GM19240 (cell line): ENCODE results near the gene KCND2.

Experiments used
- DNase-seq: peaks from one replicate; pipeline ENCODE4 v3.0.0; 2011; ENCODE audit warnings: low spot score; ENCODE audit not compliant: insufficient read length

The KCND2 gene

DNA sequence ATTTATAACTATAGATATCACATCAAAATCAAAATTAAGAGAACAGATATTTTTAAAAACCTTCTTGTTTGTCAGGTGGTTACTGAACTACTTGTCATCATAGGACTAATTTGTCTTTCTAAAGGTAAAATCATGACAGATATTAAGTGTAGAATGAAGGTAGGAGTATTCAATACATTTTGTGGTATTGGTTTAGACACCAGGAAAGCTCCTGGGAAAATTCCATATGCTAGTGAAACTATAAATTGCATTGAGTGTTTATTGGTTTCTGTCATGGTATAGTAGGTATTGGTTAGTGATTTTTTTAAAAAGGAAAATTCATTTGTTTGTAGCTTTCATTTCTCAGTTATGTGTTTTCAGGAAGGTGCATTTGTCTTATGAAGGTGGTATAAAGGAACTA, 132.7 kb downstream of the KCND2 start:
- no peak for DNase-seq

DNA sequence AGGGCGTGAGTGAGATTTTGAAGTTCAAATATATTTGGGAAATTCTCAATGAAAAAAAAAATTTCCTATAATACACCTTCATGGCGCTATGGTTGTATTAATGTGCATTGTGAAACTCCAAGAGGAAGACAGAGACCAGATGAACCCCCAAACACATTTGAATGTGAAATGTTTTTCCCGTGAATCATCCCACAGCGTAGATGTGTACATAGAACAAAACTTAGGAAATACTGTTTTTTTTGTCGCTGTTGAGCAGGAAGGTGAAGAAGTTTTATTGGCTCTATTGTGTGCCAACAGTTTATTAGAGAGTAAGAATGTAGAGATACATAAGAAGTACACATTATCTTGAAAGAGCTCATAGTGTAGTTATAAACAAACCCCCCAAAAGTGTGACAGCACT, 134.0 kb downstream of the KCND2 start:
- DNase-seq: no peak

DNA sequence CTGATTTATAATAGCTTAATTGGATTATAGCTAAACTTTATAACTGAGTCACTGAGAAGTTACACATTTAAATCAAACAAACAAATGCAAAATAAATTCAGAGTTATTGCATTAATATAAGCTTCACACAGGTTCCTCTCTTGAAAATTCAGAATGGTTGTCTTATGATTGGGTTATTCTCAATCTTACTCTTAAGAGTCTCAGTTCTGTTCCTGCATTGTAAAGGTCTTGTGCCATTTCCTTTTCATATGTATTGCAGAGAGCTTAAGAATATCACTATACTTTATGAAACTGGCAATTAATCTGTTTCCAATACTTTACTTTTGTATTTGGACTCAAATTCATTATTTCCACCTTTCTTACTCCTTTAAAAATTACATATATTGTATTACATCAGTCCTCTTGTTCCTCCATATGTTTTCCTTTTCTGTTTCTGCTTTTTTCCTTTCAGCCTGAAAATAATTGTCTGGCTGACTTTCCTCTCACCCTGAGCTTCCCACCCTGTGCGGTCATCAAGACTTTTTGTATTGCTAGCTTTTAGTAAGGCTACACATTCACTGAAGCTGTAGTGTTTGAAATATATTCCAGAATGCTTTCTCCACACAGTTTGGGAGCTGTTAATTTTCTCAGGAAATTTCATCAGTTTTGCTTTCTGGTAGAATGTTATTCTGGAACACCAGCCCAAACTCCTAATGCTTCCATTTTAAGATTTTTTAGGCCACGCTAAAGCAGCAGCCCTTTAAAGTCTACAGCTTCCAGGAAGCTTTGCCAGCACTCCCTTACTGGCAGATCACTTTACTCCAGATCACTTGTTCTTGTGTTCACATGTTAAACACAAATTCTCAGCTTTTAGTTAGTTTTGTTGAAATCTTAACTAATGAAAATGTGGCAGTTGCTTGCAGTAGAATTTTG, 139.4 kb downstream of the KCND2 start:
- DNase-seq: no peak

DNA sequence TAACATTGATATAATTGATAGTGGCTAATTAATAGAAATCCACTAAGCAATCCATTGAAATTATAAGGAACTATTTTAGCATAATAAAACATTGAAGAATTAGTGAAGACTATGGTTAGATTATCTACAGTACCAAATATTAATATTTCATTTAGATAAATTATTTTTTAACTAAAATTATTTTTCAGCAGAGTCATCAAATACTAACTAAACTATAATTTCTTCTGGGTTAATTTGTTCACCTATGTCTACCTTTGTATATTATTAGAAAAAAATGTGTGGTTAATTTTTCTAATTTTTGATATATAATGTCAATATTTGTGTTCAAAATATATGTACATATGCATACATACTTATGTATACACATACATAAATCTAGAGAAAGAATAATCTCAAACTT, 140.2 kb downstream of the KCND2 start:
- no peak for DNase-seq

DNA sequence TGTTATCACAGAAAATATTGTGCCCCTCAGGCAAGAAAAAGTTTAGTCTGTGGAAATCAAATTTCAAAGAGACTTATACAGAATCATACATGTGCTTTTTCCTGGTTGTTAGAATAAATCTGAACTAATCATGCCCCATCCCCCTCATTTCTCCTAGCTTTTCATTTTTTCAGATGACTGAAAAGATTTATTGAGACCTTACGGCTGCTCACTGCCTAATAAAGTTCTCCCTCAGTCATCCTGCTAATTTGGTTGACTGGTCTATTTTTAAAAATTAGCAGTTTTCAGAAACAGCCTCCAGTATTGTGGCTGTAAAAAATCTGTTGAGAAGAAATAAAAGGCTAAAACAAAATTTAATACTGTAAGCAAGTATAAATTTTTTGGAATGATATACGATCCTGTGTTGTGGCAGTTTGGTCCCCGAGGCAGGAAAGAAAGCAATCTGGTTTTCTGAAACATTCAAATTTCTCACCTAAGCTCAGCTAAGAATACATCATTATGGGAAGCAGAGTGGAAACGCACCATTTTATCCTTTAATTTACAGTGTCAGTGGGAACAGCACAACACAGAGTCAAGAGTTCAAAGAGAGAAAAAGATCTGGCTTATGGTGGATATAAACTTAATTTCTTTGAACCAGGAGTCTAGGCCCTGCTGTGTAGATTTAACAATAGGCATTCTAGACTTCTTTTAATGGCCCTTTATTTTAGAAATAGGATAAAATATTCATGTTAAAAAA, 144.4 kb downstream of the KCND2 start:
- no peak for DNase-seq

DNA sequence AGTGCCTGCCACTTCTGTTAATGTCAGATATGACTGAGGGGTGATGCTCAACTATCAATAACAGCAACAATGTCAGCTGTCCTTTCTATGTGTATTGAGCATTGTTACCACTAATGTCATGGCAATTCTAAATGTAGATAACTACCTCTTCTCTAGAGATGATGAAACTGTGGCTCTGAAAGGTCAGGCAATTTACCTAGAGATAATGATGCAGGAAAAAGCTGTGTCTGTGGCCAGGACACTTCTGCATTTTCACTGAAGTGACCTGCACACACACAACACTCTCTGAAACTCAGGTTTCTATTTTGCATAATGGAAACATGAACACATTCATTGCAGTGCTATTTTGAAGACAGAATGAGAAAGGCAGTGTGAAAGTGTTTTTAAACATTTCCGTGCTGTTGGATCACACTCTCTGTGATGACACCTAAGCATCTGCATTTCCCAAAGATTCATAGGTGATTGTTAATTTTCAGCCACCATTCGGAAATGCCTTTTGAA, 148.2 kb downstream of the KCND2 start:
- peak; percentile 7 for DNase-seq

DNA sequence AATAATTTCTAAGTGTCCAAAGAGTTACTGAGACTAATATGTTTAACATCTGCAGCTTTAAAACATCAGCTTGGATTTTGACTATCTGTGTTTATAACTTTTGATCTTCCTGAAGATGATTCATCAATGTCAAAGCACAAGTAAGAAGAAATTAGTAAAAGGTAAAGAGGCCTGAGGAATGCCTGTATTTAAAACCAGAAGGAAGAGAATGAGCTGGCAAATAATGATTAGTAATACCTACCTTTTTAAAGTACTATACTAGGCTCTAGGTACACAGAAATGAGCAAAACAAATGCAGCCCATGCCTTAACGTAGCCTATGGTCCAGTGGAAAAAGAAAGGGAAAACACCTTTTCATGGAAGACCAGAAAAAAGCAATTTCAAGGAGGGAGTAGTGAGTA, 158.0 kb downstream of the KCND2 start:
- DNase-seq: no peak

DNA sequence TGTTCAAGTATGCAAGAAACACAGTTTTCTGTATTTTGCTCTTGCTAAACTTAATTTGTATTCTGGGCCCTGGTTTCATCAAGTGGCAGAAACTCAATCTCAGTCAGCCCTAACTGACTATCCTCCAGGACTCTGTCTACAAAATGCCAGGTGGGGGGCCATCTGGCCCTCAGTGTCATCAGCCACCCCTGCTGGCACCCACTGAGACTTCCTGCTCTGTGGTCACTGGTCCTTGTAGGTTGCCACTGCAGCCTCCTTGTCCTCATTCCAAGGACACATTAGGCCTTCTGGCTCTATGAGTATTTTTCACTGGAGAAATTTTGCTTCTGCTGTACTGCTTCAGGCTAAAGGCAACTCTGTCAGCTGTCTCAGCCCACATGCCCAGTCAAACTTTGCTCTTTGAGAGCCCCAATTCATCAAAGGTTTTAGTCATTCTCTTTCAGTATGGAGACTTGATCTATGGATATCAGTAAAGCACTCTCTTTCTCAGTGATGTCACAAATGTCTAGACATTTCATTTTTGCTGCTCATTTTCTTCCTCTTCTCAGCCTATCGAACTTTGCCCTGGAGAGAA, 163.6 kb downstream of the KCND2 start:
- DNase-seq: no peak

DNA sequence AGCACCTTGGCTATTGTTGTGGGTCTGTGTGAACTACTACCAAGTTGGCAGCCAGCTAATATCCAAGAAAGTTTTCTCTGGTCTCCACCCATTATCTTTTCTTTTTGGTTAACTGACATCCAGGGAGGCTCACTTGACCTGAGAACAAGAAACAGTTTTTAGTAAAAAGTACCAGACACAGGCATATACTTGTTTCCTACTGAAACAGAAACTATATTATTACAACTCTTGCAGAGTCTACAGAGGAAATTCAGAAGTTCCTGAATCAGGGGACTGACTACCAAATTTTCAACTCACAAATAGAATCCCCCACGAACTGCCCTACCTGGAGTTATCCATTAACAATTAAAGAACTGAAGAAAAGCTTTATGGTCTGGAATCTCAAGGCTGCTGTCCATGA, 168.9 kb downstream of the KCND2 start:
- no peak for DNase-seq

DNA sequence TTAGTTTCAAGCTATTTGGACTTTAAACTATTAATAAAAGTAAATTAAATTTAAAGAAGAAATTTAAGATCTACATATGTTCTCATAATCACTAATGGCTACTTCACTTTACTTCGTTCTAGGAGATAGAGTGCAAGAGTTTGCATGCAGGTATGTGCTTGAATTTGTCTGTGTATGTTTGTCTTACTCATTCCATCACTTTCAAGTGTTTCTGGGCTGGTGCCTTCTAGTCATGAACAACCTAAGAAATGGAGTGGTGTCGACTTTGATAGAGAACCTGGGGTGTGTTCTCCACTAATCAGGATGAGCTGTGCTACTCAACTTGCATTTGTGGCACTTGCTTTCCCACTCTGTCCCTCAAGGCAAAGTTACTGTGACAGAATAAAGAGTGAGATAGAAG, 169.9 kb downstream of the KCND2 start:
- DNase-seq: no peak

DNA sequence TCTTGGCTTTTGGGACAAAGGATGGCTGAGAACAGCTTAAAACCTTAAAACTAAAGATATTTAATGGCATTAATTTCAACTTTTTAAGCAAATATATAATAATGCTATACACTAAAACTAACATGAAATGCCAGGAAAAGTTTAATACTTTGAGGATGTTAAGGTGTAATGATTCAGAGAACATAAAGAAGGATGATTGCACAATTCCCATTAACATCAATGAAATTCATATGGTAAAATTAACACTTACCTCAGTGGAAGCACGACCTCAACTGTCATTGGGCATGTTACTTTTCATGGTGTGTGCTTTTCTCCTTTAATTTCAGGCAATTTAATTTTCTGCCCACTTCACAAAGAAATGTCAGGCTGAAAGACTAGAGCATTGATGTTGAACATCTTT, 171.7 kb downstream of the KCND2 start:
- DNase-seq: no peak

DNA sequence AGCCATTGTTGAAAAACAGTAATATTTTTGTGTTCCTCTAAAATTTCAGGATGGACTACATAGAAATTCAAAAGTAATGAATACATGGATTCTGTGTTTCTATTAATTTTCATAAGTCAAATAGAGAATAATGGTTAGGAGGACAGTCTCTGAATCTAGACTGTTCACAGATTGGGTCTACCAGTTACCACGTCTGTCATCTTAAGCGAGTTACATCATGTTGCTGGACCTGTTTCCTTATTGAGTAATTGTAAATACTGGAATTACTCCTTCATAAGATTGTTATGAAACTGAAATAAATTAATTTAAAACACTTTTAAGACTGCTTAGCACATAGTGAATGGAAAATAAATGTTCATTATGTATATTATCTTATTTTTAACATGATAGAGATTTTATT, 172.3 kb downstream of the KCND2 start:
- no peak for DNase-seq

DNA sequence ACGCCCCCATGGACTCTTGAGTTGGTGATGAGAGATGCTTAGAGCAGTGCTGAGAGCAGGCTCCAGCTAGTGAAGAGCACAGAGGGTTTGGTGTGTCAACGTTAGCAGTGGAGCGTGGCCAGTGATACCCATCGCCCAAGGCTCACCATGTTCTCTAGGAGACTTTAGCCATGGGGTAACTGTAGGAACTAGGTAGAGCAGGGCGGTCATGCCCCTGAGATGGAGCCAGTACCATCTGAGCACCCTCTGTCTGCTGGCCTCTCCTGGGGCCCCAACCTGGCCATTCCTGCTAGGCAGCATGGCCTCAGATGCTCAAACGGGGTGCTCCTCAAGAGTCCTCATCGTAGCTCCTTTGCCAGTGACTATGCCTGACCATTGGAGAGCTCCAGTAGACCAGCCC, 179.7 kb downstream of the KCND2 start:
- no peak for DNase-seq

DNA sequence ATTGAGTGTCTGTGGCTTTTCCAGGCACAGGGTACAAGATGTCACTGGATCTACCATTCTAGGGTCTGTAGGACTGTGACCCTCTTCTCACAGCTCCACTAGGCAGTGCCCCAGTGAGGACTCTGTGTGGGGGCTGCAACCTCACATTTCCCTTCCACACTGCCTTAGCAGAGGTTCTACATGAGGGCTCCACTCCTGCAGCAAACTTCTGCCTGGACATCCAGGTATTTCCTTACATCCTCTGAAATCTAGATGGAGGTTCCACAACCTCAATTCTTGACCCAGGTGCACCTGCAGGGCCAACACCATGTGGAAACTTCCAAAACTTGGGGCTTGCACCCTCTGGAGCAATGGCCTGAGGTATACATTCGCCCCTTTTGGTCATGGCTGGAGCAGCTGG, 183.7 kb downstream of the KCND2 start:
- no peak for DNase-seq

DNA sequence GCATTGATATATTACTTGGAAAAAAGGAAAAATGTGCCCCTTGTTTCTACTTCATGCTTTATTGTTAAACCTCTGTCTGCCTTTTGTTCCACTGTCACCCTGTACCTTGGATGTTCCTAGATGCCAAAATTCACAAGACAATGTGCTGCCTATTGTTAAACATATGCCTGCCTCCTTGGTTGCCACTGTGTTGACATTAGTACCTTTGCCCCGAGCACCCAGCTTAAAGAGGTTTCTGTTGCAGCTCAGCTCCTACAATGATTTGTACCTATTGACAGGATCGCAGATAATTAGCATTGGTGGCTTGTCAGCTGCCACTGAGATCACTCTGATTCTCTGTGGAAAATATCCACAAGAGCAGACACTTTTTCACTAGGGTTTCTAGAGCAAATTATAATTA, 188.0 kb downstream of the KCND2 start:
- no peak for DNase-seq

DNA sequence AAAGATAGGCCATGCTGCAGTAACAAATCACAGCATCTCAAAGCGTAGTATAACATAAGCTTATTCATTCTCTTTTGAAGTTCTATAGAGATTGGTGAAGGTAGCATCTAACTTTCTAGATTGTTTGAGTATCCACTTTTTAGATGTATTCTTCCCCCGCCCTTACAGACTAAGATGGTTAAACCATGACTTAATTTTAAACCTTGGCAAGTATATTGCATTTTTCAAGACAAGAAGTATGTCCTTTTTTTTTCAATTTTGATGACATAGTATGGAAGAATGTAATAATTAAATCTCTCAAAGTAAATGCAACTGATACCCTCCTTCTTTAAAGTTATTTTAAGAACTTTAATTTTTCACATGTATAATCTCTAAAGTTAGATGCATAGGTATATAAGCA, 190.0 kb downstream of the KCND2 start:
- no peak for DNase-seq

DNA sequence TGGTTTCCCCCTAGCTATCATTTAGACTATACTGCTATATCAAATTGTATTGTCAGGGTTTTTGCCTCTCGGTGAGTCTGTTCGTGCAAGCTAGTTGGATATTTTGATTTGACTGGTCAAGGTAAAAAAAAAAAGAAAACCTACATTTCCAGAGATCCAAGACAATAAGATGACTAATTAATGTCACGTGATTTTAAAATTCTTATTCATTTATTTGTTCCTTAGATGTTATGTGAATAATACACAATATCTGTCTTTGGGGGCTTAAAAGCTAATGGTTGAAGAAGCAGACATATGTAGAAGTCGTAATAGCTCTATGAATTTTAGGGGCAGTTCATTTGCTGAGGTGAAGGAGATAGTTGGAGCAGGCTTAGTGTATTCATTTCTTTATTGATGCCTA, 191.1 kb downstream of the KCND2 start:
- DNase-seq: no peak

DNA sequence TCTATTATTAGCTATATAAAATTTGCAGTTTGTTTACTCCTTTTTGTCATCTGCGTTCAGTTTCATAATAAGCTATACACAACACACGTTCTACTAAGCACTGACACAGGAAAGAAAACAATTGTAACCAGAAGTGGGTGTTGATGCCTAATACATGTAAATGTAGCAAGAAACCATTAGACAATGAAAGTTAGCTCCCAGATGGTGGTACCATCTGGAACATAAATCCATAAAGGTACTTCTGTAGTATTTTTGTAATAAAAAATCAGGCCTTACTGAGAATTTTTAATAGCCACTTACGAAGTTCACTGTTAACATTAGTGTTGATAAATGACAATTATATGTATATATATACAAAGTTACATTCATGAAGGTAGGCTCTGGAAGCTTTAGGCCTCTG, 194.7 kb downstream of the KCND2 start:
- DNase-seq: no peak

DNA sequence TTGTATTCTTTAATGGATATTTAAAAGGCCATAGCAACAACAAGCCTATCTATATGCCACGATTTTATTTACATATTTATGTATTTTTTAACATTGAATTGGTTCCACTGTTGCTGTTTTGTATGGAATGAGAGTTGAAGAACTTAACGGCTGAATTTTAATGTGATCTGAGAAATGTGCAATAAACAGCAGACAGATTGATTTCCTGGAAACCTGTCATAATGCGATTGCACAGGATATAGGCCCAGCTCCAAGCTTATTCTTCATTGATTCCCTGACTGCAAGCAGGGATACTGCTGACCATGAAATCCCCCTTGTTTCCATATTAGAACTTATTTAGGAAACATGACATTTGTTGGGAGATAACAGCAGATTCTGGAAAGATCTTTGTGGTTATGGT, 195.6 kb downstream of the KCND2 start:
- no peak for DNase-seq

DNA sequence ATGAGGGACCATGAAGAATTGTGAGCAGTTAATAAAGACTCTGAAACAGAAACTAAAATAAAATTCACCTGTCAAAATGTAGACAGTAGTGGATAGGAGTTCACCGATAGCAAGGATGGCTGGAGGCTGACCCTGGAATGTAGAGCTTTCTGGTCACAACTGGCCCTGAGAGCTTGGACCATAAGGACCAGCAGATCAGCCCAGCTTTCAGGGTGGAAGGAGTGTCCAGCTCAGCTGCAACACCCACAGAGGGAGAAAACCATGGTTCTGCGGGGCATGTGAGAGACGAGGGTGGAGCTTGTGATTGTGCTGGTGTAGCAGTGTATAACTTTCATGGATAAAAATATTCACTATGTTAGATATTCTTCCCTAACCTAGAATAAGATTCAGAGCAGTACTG, 199.9 kb downstream of the KCND2 start:
- no peak for DNase-seq

DNA sequence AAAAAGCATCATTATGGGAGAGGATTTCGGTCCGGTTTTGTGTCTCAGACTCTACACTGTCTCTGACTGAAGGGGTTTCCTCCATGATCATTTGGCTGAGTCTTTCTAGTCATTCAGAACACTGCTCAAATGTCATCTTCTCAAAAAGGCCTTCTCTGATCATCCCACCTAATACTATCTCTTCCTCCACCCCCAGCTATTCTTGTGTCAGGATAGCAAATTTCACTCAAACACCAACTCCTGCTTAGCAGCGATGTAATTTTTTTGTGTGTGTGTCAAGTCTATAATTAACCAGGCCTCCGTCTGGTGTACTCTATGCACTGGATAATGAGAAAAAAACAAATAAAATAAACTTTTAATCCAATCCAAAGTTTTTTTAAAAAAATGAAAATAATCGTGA, 200.4 kb downstream of the KCND2 start:
- DNase-seq: no peak

DNA sequence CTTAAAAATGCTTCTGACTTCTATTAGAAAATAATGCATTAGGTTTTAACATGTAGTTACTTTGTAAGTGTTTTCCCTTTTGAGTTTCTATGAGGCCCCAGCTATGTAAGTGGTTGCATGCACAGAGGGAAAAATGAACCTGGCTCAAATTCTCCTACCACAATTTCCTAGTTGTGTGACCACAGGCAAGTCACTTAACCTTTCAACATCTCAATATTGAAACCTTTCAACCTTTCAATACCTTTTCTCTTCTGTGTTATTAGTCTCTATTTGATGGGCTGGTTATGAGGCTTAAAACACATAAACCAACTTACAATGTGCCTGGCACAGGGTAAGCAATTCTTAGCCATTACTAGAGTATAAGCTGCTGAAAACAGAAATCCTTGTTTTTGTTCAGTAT, 203.0 kb downstream of the KCND2 start:
- DNase-seq: no peak
